Measurements from ENCODE around the gene INPP5K.
A peak's percentile ranks its signal among the peaks of the same experiment; 100 is the strongest.

INPP5K gene

GRCh38 chr17:1506649-1507267, 9.7 kb downstream of the INPP5K start:
- DNase-seq (ENCODE audit: low read depth in 2 of 2) = no peak

DNA sequence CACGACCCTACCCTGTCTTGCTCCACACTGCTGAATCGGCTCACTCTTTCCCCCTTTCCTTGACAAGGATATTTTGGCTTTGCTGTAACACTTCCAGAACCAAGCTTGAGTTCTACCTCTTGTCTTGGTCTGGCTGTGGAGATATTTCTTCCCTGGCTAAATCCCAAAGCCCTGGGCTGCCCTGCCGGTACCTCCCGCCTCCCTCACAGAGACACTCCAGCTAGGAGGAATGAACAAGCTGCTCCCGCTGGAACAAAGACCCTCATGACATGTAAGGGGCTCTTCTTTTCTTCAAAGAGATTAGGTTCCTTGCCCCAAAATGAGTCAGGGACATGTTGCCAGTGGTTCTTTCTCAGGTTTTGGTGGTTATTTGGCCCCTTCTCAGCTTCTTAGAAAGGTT, 10.8 kb downstream of the INPP5K start:
- DNase-seq (ENCODE audit: low read depth in 2 of 2) = no peak

- no peak for DNase-seq (ENCODE audit: low read depth in 2 of 2)
Observed at GRCh38 chr17:1504866-1505265, 11.5 kb downstream of the INPP5K start.

GRCh38 chr17:1503699-1504098, 12.7 kb downstream of the INPP5K start:
- no peak for DNase-seq (ENCODE audit: low read depth in 2 of 2)

DNA sequence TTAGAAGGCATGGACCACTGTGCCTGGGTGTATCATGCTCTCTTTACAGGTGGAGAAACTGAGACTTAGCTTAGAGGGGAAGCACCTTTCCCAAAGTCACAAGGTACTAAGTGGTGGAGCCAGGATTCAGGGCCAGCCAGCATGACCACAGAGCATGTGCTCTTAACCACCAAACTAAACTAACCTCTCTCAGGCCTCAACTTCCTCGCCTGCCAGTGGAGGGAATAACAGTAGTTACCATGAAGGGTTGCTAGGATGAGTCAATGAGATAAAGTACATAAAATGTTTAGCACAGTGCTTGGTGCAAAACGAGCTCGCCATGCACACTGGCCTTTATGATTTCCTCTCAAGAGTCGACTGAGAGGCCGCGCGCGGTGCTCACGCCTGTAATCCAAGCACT, 17.5 kb downstream of the INPP5K start:
- no peak for DNase-seq (ENCODE audit: low read depth in 2 of 2)

GRCh38 chr17:1498233-1498632, 18.2 kb downstream of the INPP5K start:
- DNase-seq (ENCODE audit: low read depth in 2 of 2) = no peak

DNA sequence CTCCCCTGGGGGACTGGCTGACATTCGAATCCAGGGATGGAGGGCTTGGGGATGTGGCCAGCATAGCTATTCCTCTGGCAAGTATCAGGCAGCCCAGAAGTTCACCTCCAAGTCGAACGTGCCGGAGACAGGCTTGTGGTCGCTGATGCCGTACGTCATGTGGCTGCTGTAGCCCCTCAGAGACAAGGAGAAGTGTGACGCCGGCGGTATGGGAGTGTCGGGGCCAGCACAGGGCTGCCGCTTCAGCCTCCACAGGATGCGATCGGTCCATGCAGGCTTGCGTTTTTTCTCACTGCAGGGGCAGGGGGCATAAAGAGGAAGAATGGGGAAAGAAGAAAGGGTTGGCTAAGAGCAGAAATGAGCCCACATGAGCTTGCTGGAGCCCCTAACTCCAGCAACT, 18.6 kb downstream of the INPP5K start:
- no peak for DNase-seq (ENCODE audit: low read depth in 2 of 2)

GRCh38 chr17:1496869-1497268, 19.5 kb downstream of the INPP5K start:
- no peak for DNase-seq (ENCODE audit: low read depth in 2 of 2)

- no peak for DNase-seq (ENCODE audit: low read depth in 2 of 2)
Observed at GRCh38 chr17:1495265-1495989, 21.0 kb downstream of the INPP5K start.

GRCh38 chr17:1494736-1495253, 21.6 kb downstream of the INPP5K start:
- DNase-seq (ENCODE audit: low read depth in 2 of 2) = no peak

DNA sequence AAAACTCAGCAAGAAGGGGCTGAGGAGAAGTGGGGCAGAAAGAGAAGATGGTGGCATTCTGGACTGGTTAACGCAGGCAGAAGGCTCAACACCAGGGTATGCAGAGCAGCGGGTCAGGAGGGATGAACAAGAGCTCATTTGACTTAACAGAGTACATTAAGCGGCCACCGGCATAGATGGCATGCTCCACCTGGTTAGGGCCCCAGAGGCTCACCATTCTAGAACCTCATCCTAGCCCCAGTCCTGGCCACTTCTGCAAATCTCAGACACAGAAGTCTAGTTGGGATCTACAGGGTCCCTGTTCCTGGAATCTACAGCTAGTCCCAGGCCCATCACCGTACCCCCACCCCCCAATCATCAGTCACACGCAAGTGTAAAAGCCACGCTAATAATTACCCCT, 22.2 kb downstream of the INPP5K start:
- DNase-seq (ENCODE audit: low read depth in 2 of 2) = no peak

- DNase-seq (ENCODE audit: low read depth in 2 of 2) = no peak
Observed at GRCh38 chr17:1493291-1493980, 23.0 kb downstream of the INPP5K start.

GRCh38 chr17:1492249-1493206, 23.9 kb downstream of the INPP5K start, which contains the start of gene MYO1C:
TSS of gene MYO1C (minus strand) at chr17:1492686. CDS start at chr17:1492487, 199 bp downstream.
- no peak for DNase-seq (ENCODE audit: low read depth in 2 of 2)

DNA sequence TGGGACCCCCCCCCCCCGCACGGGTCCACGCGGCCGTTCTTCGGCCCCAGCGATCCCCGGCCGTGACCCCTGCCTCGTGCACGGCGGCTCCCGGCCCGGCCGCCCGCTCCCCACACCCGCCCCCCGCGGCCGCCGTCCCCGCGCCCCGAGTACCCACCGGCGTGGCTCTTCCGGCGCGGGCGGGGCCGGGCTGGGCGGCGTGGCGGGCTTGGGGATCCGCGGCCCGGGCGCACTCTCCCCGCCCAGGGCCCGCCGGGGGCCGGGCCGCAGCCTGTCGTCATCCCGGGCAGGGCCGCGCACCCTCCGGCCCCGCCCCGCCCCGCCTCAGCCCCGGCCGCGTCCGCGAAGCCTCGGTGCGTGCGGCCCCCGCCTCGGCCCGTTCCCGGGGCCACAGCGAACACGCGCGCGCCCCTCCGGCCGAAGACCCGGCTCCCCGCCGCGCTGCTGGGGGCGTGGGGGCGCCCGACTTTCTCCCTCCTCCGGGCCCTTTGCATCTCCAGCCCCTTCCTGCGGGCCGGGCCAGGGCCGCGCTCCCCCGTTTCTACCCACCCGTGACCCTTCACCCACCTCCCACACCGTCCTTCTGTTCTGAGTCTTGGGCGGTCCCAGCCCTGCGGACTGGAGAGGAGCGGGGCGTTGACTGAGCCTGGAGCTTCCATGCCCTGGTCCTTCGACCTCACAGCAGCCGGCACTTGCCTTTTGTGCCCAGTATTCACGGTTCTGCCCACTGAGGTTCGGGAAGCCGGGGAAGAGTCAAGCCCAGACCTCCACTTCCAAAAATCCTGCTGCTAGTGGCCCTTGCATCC, 24.8 kb downstream of the INPP5K start:
- peak in 1 of 2 donors; percentile 33 for DNase-seq (ENCODE audit: low read depth in 2 of 2)

DNA sequence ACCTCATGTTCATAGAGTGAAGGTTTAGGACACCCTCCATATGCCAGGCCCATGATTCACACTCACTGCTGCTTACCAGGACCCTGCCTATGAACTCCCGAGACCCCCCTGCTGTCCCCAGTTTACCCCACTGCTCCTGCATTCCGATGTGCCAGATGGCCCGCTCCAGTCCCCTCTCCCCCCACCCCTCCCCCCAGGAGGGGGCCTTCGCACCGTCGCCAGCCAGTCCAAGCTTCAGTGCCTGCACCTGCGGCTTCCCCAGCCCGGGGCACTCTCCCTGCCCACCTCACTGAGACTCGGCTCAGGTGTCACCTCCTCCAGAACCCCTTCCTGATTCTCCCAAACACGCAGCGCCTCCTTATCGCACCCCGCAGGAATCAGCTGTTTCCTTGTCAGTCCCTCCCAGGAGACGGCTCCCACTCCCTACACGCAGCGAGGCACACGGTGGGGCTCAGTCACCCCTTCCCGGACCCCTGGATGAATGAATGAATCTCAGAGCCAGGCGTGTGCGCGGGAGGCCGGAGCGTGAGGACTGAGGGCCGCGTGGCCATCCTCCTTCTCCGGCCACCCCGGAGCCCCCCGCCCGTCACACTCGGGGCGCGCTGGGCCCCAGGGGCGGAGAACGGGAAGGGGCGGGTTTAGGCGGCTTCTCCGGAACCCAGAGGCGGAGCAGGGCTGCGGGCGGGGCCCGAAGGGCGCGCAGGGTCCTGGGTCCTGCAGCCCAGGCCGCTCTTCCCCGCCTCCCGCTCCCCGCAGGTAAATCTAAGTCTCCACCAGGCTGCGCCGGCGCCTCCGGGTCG, 25.6 kb downstream of the INPP5K start:
- DNase-seq (ENCODE audit: low read depth in 2 of 2) = peak in 1 of 2 donors; percentile 55

DNA sequence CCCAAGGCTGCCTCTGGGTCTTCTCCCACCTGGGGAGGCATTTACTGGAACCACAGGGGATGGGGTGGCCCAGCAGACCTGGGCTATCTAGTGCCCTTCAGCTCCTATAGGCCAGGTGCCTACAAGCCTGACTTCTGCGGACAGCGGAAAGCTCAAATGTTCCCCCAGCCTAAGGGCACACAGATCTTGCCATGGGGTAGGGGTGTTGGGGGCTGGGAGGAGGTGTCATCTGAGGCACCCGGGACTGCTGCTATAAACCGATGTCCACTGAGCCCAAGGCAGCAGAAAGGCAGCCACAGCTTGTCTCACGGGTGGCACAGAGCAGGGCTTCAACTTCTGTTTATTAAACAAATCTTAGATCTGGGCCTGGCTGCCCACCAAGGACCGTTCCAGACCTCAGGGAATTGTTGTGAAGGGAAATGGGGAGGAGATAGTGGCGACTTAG, 27.6 kb downstream of the INPP5K start:
- DNase-seq (ENCODE audit: low read depth in 2 of 2) = no peak

DNA sequence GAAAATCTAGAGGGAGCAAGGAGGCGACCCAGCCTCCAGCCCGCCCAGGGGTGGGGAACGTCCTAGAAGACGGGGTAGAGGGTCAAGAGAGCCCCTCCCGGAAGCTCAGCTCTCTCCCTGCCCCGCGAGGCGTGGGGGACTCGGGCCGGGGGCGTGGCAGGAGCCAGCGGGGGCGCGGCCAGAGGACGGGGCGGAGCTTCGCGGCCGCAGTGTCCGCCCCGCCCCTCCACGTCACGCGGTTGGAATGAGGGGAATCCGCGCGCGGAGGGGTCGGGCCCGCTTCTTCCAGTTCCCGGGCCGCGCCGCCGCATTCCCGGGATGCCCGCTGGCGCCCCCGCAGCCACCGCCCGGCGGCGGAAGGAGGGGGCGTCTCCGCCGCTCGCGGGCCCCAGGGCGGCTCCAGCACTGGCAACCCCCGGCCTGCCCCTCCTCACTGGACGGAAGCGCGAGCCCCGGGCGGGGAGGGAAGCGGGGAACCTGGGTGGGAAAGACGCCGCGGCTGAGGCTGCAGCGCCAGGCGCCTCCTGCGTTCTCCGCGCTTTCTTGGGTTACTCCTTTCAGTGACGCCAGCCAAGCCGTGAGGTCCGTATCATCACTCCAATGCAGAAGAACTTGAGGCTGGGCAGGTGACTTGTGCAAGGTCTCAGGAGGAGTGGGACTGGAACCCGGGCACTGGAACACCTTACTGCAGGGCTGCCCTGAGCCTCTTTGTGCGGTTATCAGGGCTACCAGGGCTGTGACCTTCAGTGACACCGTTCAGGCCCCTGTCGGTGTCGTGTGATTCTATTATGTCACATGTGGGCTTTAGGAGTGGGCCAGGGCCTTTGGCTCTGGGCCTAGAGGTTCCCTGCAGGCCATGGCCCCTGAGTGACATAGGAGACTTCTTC, 28.2 kb downstream of the INPP5K start:
- peak; percentile 33 to 67 for DNase-seq (ENCODE audit: low read depth in 2 of 2)

GRCh38 chr17:1486802-1487695, 29.4 kb downstream of the INPP5K start:
- DNase-seq (ENCODE audit: low read depth in 2 of 2) = peak; percentile 76 to 80
